Neural progenitor cell (in vitro differentiated cells): ENCODE results near the gene FANCG. TPM values are rescaled to one million over a fixed set of nuclear protein-coding genes. Genes with fewer than 3 reads are reported as not detected.

Source experiments
- DNase-seq: peaks from one replicate; pipeline ENCODE4 v3.0.0-alpha.2; 2016; ENCODE audit warnings: low spot score
- H2AFZ ChIP-seq: fragments of 200-600 bp; sonication (generic); replicated peaks from 2 replicates; pipeline ENCODE4 v1.6.1; 2016; ENCODE audit warnings: antibody characterized with exemption
- H3F3A ChIP-seq: fragments of 200-600 bp; sonication (generic); 2 replicates; pipeline ENCODE4 v1.6.1; 2016; ENCODE audit warnings: antibody characterized with exemption, low read depth
- H3K27ac ChIP-seq: fragments of 200-600 bp; sonication (generic); 2 replicates; pipeline ENCODE4 v1.5.1; 2016; ENCODE audit warnings: mild to moderate bottlenecking
- H3K27me3 ChIP-seq: fragments of 200-600 bp; sonication (generic); 2 replicates; pipeline ENCODE4 v1.6.1; 2016; ENCODE audit warnings: mild to moderate bottlenecking, moderate library complexity
- H3K36me3 ChIP-seq: fragments of 200-600 bp; sonication (generic); 2 replicates; pipeline ENCODE4 v1.5.1; 2016
- H3K4me1 ChIP-seq: fragments of 200-600 bp; sonication (generic); 2 replicates; pipeline ENCODE4 v1.6.1; 2016; ENCODE audit warnings: mixed run types
- H3K4me2 ChIP-seq: fragments of 200-600 bp; sonication (generic); 2 replicates; pipeline ENCODE4 v1.6.1; 2016
- H3K4me3 ChIP-seq: fragments of 200-600 bp; sonication (generic); 2 replicates; pipeline ENCODE4 v1.5.1; 2016
- H3K79me2 ChIP-seq: fragments of 200-600 bp; sonication (generic); 2 replicates; pipeline ENCODE4 v1.6.1; 2016; ENCODE audit warnings: low read depth
- H3K9ac ChIP-seq: fragments of 200-600 bp; sonication (generic); 2 replicates; pipeline ENCODE4 v1.6.1; 2016
- H3K9me3 ChIP-seq: fragments of 200-600 bp; sonication (generic); 2 replicates; pipeline ENCODE4 v1.5.1; 2016; ENCODE audit warnings: low read depth
- H4K20me1 ChIP-seq: fragments of 200-600 bp; sonication (generic); 2 replicates; pipeline ENCODE4 v1.6.1; 2016; ENCODE audit warnings: low read depth
- H3K27ac Mint-ChIP-seq: 3 replicates; pipeline ENCODE4 v1.8.0; 2021; ENCODE audit warnings: mixed read lengths
- H3K27me3 Mint-ChIP-seq: 2 replicates; pipeline ENCODE4 v1.8.0; 2022; ENCODE audit warnings: low read depth, mild to moderate bottlenecking, inconsistent platforms, moderate library complexity, mixed read lengths; ENCODE audit not compliant: insufficient read depth
- H3K36me3 Mint-ChIP-seq: 3 replicates; pipeline ENCODE4 v1.8.0; 2021; ENCODE audit warnings: mixed read lengths
- H3K4me1 Mint-ChIP-seq: 3 replicates; pipeline ENCODE4 v1.8.0; 2021; ENCODE audit warnings: mixed read lengths
- H3K4me3 Mint-ChIP-seq: 3 replicates; pipeline ENCODE4 v1.8.0; 2021; ENCODE audit warnings: mild to moderate bottlenecking, moderate library complexity, mixed read lengths
- H3K9me3 Mint-ChIP-seq: 3 replicates; pipeline ENCODE4 v1.8.0; 2020; ENCODE audit warnings: mixed read lengths
- CTCF ChIP-seq: fragments of 200-600 bp; sonication (generic); IDR thresholded peaks from 2 replicates; pipeline ENCODE4 v1.5.1; 2017; ENCODE audit warnings: antibody characterized with exemption, mild to moderate bottlenecking
- EZH2 ChIP-seq: fragments of 200-600 bp; sonication (generic); IDR thresholded peaks from 2 replicates; pipeline ENCODE4 v1.6.1; 2017; ENCODE audit warnings: antibody characterized with exemption, mild to moderate bottlenecking, moderate library complexity
- EZH2phosphoT487 ChIP-seq: fragments of 200-600 bp; sonication (generic); IDR thresholded peaks from 2 replicates; pipeline ENCODE4 v1.6.1; 2017; ENCODE audit warnings: antibody characterized with exemption
- small RNA-seq: library from RNA; depleted of rRNA; stranded (forward); fragments of <200 nt; gene quantifications from one replicate; pipeline ENCODE3, GENCODE V24; 2015
- total RNA-seq: library from RNA; depleted of rRNA; stranded (reverse); fragments of >200 nt; gene quantifications from 2 replicates; pipeline ENCODE4 v1.2.3, GENCODE V29; 2015; ENCODE audit warnings: low replicate concordance

The FANCG gene
- total RNA-seq, 1 donor from 2014 or later = 89.4 TPM

- Histone ChIP-seq H3K27me3 (no peaks in the 10 kb centered on the region), H3F3A (no peaks in the 10 kb centered on the region), H3K79me2 (no peaks in the 10 kb centered on the region), H3K4me2 (no peak overlapping the region), H3K27ac (no peak overlapping the region), H3K4me3 (no peak overlapping the region), H4K20me1 (no peaks in the 10 kb centered on the region), H3K9me3 (no peaks in the 10 kb centered on the region), H2AFZ (peak overlapping the region; percentile 60), H3K9ac (no peak overlapping the region), H3K36me3 (no peaks in the 10 kb centered on the region), H3K4me1 (peaks cover 11% of the 10 kb centered on the region)
- TF ChIP-seq CTCF (no peak), EZH2 (no peak), EZH2phosphoT487 (no peak)
- Mint-ChIP-seq H3K27ac (no peak overlapping the region), H3K27me3 (peaks cover 3% of the 10 kb centered on the region), H3K4me3 (no peak overlapping the region), H3K9me3 (no peaks in the 10 kb centered on the region), H3K36me3 (peaks cover 2% of the 10 kb centered on the region), H3K4me1 (no peaks in the 10 kb centered on the region)
- no peak for DNase-seq
These were observed 52.4 kb downstream of the FANCG start for GRCh38 chr9:35027374-35027773.

- H2AFZ ChIP-seq = peak overlapping the region; percentile 60
- Mint-ChIP-seq H3K36me3 (peaks cover 5% of the 10 kb centered on the region), H3K4me3 (no peak overlapping the region), H3K27me3 (peaks cover 3% of the 10 kb centered on the region), H3K4me1 (no peaks in the 10 kb centered on the region), H3K9me3 (no peaks in the 10 kb centered on the region), H3K27ac (no peak overlapping the region)
- H3K36me3 ChIP-seq = no peaks in the 10 kb centered on the region
- H3F3A ChIP-seq = no peaks in the 10 kb centered on the region
- H4K20me1 ChIP-seq = no peaks in the 10 kb centered on the region
- DNase-seq = no peak
- no peaks in the 10 kb centered on the region for H3K9me3 ChIP-seq
- H3K4me2 ChIP-seq = no peak overlapping the region
- no peak overlapping the region for H3K4me3 ChIP-seq
- no peaks in the 10 kb centered on the region for H3K79me2 ChIP-seq
- TF ChIP-seq EZH2 (no peak), EZH2phosphoT487 (no peak), CTCF (no peak)
- H3K9ac ChIP-seq = no peak overlapping the region
- H3K27me3 ChIP-seq = no peaks in the 10 kb centered on the region
- H3K27ac ChIP-seq = no peak overlapping the region
- peaks cover 11% of the 10 kb centered on the region for H3K4me1 ChIP-seq
These were observed 53.1 kb downstream of the FANCG start for GRCh38 chr9:35026671-35027070.

Small RNA genes within 50 kb of the gene (small RNA-seq; reads per million reads assigned to genes)
- not detected for gene RN7SL338P

Other genes starting within 250 kb of the FANCG start
- 0.71 and 1.8 TPM in 2 replicates for gene PHF24, start 121.7 kb downstream of the FANCG start, total RNA-seq
- 17.4 and 26.9 TPM in 2 replicates for gene DNAJB5, start 90.2 kb downstream of the FANCG start, total RNA-seq
- 238 and 309 TPM in 2 replicates for gene VCP, start 7.3 kb downstream of the FANCG start, total RNA-seq
- gene PIGO, start 16.6 kb upstream of the FANCG start, total RNA-seq = 12.3 and 21.6 TPM in 2 replicates
- gene STOML2, start 23.2 kb upstream of the FANCG start, total RNA-seq = 114 and 130 TPM in 2 replicates
- gene ATOSB, start 35.9 kb upstream of the FANCG start, total RNA-seq = 8.5 and 19.8 TPM in 2 replicates
- 40.7 and 44.4 TPM in 2 replicates for gene UNC13B, start 82.1 kb upstream of the FANCG start, total RNA-seq